HG03095 (cell line): ENCODE measurements around the gene CDA.

ENCODE experiments used
- ATAC-seq: cut with Tn5 transposase; IDR thresholded peaks from one replicate; pipeline ENCODE4 v1.9.1; 2021; ENCODE audit warnings: moderate library complexity; ENCODE audit not compliant: unreplicated experiment

The CDA gene

DNA sequence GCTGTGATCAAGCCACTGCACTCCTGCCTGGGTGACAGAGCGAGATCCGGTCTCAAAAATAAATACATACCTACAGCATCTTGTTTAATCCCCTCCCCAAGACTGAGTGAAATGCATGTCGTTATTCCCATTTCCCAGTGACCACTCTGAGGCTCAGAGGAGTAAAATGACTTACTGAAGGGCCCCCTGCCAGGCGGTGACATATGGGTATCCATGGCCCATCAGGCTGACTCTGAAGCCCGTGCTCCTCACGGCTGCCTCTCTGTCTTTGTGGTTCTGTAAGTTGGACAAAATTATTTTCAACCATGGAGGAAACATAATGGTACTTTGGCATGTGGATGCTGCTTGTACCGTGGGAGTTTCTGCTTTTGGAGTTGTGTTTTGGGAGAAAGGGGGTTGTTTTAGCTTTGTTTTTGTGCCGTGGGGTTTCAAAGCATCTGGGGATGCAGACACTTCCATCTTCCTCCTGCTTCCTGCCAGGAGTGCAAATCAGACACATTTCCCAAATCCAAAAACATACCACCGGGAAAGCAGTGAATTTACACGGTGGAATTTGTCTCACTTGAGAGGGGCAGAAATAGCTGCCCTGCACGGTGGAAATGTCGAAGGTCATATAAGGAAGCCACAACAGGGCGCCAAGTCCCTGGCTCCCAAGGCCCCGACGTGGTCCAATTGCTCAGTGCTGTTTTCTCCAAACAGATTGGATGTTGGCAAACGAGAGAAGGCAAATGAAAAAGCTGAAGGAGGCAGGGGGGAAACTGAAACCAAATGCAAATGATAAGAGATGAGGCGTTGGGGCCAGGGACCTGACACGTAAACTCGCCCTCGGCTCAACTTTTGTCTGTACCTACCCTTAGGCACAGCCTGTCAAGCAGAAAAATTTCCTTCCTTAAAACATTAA is 27.3 kb downstream of the CDA start:
- no peak for ATAC-seq

DNA sequence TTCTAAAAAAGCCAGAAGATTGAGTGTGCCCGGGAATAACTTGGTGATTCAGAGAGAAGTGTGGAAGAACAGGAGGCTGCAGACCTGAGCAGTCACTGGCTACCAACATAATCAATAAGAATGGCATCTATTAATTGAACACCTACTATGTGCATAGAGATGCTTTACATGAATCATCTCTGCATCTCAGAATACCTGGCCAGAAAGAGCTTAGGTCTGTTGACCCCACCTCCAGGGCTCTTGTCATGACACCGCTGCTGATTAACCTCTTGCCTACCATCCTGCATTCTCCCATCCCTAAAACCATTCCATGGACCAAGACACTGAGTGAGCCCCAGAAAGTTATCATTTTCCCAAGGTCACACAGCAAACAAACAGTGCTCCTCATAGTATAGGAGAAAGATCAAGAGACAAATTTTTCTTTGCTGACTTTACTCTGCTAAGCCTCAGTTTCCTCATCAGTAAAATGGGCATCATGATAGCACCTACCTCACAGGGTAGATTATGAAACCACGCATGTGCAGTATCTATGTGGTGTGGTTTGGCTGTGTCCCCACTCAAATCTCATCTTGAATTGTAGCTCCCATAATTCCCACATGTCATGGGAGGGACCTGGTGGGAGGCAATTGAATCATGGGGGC is 28.1 kb downstream of the CDA start:
- no peak for ATAC-seq

DNA sequence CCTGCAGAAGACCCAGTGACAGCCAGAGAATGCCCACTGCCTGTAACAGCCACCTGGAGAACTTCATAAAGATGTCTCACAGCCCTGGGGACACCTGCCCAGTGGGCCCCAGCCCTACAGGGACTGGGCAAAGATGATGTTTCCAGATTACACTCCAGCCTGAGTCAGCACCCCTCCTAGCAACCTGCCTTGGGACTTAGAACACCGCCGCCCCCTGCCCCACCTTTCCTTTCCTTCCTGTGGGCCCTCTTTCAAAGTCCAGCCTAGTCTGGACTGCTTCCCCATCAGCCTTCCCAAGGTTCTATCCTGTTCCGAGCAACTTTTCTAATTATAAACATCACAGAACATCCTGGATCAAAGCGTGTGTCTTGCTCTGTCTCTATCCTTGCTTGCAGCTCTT is 29.7 kb downstream of the CDA start:
- no peak for ATAC-seq

DNA sequence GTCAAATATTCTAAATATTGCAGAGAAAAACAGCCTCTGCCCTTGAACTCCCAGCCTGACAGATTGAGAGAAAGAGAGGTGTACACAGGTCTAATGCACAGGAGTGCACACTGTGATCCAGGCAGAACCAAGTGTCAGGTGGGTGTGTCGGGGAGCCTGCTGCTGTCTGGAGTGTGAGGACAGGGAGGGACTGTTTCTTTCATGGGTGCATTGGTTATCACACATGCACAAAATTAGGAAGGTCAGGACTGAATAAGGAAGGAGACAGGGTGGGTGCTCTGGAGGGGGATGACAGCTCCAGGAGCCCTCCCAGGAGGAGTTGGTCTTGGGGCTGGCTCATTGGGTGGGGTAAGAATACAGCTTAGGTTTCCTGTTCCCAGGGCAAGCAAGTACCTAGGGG is 31.1 kb downstream of the CDA start:
- no peak for ATAC-seq

DNA sequence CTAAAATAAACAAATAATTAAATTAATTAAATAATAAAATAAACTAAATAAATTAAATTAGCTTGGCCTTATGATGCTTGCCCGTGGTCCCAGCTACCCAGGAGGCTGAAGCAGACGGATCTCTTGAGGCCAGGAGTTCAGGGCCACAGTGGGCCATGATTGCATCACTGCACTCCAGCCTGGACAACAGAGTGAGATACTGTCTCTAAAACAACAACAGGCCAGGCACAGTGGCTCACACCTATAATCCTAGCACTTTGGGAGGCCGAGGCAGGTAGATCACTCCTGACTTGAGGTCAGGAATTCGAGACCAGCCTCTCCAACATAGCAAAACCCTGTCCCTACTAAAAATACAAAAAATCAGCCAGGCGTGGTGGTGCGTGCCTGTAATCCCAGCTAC is 32.1 kb downstream of the CDA start:
- ATAC-seq, result no peak

- ATAC-seq, result no peak
Measured at GRCh38 chr1:20624709-20625108, 35.8 kb downstream of the CDA start.

- no peak for ATAC-seq
Measured at GRCh38 chr1:20625176-20626097, 36.5 kb downstream of the CDA start.

DNA sequence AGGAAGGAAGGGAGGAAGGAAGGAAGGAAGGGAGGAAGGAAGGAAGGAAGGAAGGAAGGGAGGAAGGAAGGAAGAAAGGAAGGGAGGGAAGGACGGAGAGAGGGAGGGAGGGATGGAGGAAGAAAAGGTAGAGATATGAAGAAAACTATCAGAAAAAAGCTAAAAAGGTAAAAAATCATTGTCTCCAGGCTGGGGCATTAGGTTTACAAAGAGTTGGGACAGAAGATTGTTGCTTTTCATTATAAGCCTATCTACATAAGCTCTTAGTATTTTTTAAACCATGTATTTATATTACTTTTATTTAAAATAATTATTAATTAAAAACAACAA is 37.2 kb downstream of the CDA start:
- ATAC-seq, result no peak

- ATAC-seq, result no peak
Measured at GRCh38 chr1:20626524-20626923, 37.6 kb downstream of the CDA start.

GRCh38 chr1:20630729-20631128 is 41.8 kb downstream of the CDA start:
- no peak for ATAC-seq

- no peak for ATAC-seq
Measured at GRCh38 chr1:20632386-20632785, 43.5 kb downstream of the CDA start.

DNA sequence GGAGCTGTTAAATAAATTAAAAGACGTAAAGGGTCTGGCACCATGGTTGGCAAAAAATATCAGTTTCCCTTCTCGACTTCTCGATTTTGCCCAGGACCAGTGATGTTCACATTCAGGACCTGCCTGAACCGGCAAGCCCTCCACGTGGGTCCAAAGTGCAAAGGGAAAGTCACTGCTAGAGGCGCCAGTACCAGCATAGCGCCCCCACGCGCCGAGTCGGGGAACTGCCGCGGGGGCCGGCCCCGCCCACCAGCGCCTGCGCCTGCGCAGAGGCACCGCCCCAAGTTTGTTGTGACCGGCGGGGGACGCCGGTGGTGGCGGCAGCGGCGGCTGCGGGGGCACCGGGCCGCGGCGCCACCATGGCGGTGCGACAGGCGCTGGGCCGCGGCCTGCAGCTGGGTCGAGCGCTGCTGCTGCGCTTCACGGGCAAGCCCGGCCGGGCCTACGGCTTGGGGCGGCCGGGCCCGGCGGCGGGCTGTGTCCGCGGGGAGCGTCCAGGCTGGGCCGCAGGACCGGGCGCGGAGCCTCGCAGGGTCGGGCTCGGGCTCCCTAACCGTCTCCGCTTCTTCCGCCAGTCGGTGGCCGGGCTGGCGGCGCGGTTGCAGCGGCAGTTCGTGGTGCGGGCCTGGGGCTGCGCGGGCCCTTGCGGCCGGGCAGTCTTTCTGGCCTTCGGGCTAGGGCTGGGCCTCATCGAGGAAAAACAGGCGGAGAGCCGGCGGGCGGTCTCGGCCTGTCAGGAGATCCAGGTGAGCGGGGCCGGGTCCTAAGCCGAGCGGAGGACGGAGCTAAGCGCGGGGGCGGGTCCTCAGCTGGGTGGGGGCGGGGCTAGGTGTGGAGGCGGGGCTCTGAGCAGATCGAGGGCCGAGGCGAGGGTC is 44.5 kb downstream of the CDA start, which contains the start of gene PINK1:
PINK1 (plus strand) TSS at position 269 of the 875 bp plus-strand sequence; CDS start at position 360, 91 bp downstream.
- ATAC-seq, result peak; percentile 55

DNA sequence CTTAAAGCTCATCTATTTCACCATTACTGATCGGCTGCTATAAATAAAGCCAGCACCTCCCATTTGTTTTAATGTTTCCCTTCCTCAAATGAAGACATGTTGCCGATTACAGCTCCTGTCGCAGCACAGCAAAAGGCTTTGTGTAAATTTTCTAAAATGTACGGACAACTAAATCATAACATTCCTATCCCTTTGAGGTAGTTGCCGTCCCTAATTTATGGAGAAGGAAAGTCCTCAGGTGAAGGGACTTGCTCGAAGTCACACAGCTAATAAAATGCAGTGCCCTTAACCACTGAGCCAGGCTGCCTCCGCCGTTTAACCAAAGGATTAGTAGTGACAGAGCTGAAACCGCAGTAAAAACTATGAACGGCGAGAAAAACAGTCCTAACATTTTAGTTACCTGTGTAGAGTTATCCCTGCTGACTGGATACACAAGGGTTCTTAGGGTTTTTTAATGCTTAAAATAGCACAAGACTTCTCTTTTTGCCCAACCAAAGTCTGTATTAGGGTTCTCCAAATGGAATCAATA is 45.2 kb downstream of the CDA start:
- no peak for ATAC-seq

DNA sequence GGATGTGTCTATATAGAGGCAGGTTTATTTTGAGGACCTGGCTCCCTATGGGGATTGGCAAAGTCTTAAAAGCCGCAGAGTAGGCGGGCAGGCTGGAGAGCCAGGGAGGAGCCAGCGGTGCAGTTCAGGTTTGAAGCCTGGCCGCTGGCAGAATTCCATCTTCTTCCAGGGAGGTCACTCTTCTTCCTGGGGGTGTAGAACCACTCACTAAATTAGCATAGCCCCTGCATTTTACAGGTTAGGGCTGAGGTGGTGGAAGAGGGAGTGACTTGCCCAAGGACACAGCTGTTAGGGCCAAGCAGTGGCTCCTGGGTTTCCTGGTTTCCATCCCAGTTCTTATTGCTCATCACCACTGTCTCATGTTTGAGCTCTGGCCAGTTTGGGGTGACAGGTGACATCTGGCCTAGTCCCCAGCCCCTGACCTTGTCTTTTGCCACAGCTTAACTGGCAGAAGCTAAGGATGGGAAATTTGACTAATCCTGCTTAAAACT is 45.7 kb downstream of the CDA start:
- no peak for ATAC-seq

- no peak for ATAC-seq
Measured at GRCh38 chr1:20636785-20637347, 48.0 kb downstream of the CDA start.

GRCh38 chr1:20640183-20640597 is 51.3 kb downstream of the CDA start:
- ATAC-seq, result no peak

- ATAC-seq, result no peak
Measured at GRCh38 chr1:20641975-20642374, 53.1 kb downstream of the CDA start.

DNA sequence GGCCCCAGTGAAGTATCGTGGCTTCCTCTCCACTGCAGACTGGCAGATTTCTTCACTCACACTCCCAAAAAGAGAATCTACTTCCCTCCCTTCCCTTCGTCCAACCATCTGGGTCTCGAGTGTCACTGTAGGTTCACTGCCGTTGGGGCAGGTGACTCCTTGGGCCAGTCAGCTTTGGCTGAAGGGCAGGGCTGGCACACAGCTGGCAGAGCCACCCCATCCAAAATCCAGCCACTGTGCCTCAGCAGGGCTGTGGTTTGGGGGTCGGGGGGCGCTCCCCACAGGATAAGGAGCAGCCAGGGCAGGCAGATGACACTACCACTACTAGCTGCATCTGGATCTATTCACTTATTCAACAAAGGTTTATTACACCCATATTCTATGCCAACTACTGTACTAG is 54.2 kb downstream of the CDA start:
- no peak for ATAC-seq

DNA sequence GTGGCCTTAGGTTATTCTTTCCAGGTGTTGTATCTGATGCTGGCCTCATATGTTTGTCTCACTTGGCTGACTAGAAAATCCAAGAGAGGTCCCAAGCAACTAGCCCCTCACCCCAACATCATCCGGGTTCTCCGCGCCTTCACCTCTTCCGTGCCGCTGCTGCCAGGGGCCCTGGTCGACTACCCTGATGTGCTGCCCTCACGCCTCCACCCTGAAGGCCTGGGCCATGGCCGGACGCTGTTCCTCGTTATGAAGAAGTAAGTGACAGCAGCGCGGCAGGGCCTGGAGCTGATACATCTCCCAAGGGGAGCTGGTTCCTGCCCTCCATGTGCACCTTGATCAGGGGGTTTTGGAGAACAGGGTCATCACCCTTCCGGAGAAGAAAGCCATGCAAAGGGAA is 55.5 kb downstream of the CDA start:
- no peak for ATAC-seq

DNA sequence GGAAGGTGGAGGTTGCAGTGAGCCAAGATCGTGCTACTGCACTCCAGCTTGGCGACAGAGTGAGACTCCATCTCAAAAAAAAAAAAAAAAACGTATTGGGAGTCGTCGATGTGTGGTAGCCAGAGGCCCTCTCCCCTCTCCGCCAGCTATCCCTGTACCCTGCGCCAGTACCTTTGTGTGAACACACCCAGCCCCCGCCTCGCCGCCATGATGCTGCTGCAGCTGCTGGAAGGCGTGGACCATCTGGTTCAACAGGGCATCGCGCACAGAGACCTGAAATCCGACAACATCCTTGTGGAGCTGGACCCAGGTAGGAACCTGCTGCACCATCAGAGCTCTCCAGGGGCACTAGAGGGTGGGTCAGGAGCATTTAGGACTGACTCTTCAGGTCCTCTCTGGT is 56.5 kb downstream of the CDA start:
- no peak for ATAC-seq
